ENCODE data around the gene CRELD2. TPM values are rescaled to one million over a fixed set of nuclear protein-coding genes. Genes with fewer than 3 reads are reported as not detected.

CRELD2 gene
- total and polyA plus RNA-seq, 2 of the 4 experiments (the other 2 are of a cell fraction): 36.2 to 70.7 TPM

GRCh38 chr22:49906071-49906798 is 12.2 kb upstream of the CRELD2 start:
- Histone ChIP-seq H3K56ac (ENCODE audit: extremely low read depth, insufficient read depth, low read length) (no peak overlapping the region), H2BK120ac (ENCODE audit: low read depth, low read length) (no peak overlapping the region), H4K20me1 (ENCODE audit: insufficient read depth, low read length) (peaks cover 10% of the 10 kb centered on the region), H4K8ac (ENCODE audit: low read depth in 2 of 2, low read length in 2 of 2) (no peak overlapping the region), H3K36me3 (ENCODE audit: control insufficient read depth, insufficient read depth, low read length) (peaks cover 40% of the 10 kb centered on the region), H3K79me1 (ENCODE audit: low read depth in 1 of 2, low read length in 2 of 2) (peaks cover 4 to 16% of the 10 kb centered on the region in 2 experiments; a peak in 2 of 4 replicates), H3K18ac (ENCODE audit: low read depth, low read length) (no peak overlapping the region), H2AK9ac (replicated peaks; ENCODE audit: low read depth, low read length, poor library complexity) (peak overlapping the region; percentile 50), H3K9me3 (ENCODE audit: control insufficient read depth, insufficient read depth, low read length) (no peaks in the 10 kb centered on the region), H2BK20ac (ENCODE audit: low read depth, low read length) (no peak overlapping the region), H2AK5ac (ENCODE audit: low read depth, low read length) (no peak overlapping the region), H3K14ac (replicated peaks; ENCODE audit: low read depth, low read length) (no peak overlapping the region), H3K9ac (ENCODE audit: low read depth, low read length) (no peak overlapping the region), H3K9me1 (ENCODE audit: insufficient read depth, low read length) (peaks cover 6% of the 10 kb centered on the region), H4K5ac (ENCODE audit: low read depth, low read length) (no peak overlapping the region), H2BK15ac (ENCODE audit: low read depth, low read length) (no peak overlapping the region), H3K4ac (ENCODE audit: low read depth, low read length) (no peak overlapping the region), H2AFZ (replicated peaks; ENCODE audit: low read length, poor library complexity) (peak overlapping the region; percentile 21), H3K4me3 (ENCODE audit: insufficient read depth, low read depth, low read length) (no peak overlapping the region), H2BK5ac (ENCODE audit: low read depth, low read length, poor library complexity, severe bottlenecking) (no peak overlapping the region), H3K27ac (ENCODE audit: insufficient read depth, low read length) (no peak overlapping the region), H3K27me3 (ENCODE audit: control insufficient read depth, insufficient read depth, low read length) (no peaks in the 10 kb centered on the region), H3K23ac (ENCODE audit: low read depth, low read length) (no peak overlapping the region), H4K91ac (ENCODE audit: insufficient read depth, low read depth, low read length) (no peak overlapping the region), H3K4me2 (ENCODE audit: low read depth, low read length) (no peak overlapping the region), H3K4me1 (ENCODE audit: control insufficient read depth, insufficient read depth, low read length) (no peaks in the 10 kb centered on the region)
- ATAC-seq (ENCODE audit: low read depth) (no peak), DNase-seq (no peak)
- in situ Hi-C loops (cut with MboI; ENCODE audit: low sequenced_read_pairs) (loop anchor here (25.0 kb wide), 1 partner anchor 94 kb away; no protein-coding TSS in a partner anchor), intact Hi-C loops (cut with micrococcal nuclease) (no loop called here), dilution Hi-C loops (cut with HindIII; ENCODE audit: low sequenced_read_pairs, unreplicated experiment) (no loop called here)
- CTCF ChIA-PET: no interaction called here
- TF ChIP-seq FOS (IDR thresholded peaks at IDR 0.05; ENCODE audit: low read depth, low read length) (no peak), MAZ (IDR thresholded peaks at IDR 0.05; ENCODE audit: borderline replicate concordance, low read depth, low read length) (no peak), SMC3 (IDR thresholded peaks at IDR 0.05; ENCODE audit: low read depth, low read length) (no peak), RFX5 (IDR thresholded peaks at IDR 0.05; ENCODE audit: low read depth, low read length) (no peak), MXI1 (IDR thresholded peaks at IDR 0.05; ENCODE audit: borderline replicate concordance, low read depth, low read length) (no peak), RAD21 (IDR thresholded peaks at IDR 0.05; ENCODE audit: low read length) (no peak), MAFK (IDR thresholded peaks at IDR 0.05; ENCODE audit: low read depth, low read length) (no peak), CTCF (conservative IDR thresholded peaks at IDR 0.05; ENCODE audit: low read depth, low read length) (no peak), NFE2L2 (IDR thresholded peaks at IDR 0.05; ENCODE audit: low read depth, low read length) (no peak), BHLHE40 (IDR thresholded peaks at IDR 0.05; ENCODE audit: low read depth, low read length) (no peak), POLR2A (IDR thresholded peaks at IDR 0.05; ENCODE audit: low read depth, low read length) (no peak), CEBPB (IDR thresholded peaks at IDR 0.05; ENCODE audit: low read depth, low read length) (no peak), CHD1 (IDR thresholded peaks at IDR 0.05; ENCODE audit: low read depth, low read length) (no peak), RCOR1 (IDR thresholded peaks at IDR 0.05; ENCODE audit: insufficient replicate concordance, low read length) (no peak)
- TF ChIP-seq, protein P1, sequence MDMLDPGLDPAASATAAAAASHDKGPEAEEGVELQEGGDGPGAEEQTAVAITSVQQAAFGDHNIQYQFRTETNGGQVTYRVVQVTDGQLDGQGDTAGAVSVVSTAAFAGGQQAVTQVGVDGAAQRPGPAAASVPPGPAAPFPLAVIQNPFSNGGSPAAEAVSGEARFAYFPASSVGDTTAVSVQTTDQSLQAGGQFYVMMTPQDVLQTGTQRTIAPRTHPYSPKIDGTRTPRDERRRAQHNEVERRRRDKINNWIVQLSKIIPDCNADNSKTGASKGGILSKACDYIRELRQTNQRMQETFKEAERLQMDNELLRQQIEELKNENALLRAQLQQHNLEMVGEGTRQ (IDR thresholded peaks at IDR 0.05; ENCODE audit: low read depth, low read length): no peak
- TF ChIP-seq, protein P2, sequence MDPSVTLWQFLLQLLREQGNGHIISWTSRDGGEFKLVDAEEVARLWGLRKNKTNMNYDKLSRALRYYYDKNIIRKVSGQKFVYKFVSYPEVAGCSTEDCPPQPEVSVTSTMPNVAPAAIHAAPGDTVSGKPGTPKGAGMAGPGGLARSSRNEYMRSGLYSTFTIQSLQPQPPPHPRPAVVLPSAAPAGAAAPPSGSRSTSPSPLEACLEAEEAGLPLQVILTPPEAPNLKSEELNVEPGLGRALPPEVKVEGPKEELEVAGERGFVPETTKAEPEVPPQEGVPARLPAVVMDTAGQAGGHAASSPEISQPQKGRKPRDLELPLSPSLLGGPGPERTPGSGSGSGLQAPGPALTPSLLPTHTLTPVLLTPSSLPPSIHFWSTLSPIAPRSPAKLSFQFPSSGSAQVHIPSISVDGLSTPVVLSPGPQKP (IDR thresholded peaks at IDR 0.05; ENCODE audit: borderline replicate concordance, low read depth, low read length): no peak
- POLR2A ChIA-PET (ENCODE audit: unreplicated experiment): no interaction called here
- 98% methylated on average over 8 of the region's 28 CpGs; no CpG with 5 or more reads in 1 of the 2 experiments for WGBS, 2 experiments (ENCODE audit: extremely low coverage in 2 of 2, insufficient read length in 1 of 2)
- BruUV-seq (replicated peaks): no TSS peak

Data from IMR-90 (cell line).